ENCODE measurements around the gene TTC19. TPM values are rescaled to one million over a fixed set of nuclear protein-coding genes. Genes with fewer than 3 reads are reported as not detected.

Gene TTC19
- total and polyA plus RNA-seq, 2 of the 8 experiments (the other 6 are each of a cell fraction or from before 2014, with no cell fraction given), result 11.8 to 55.0 TPM

GRCh38 chr17:15952916-15953790 lies 46.5 kb upstream of the TTC19 start (continued):
- TF ChIP-seq CHD7 (IDR thresholded peaks at IDR 0.05; ENCODE audit: insufficient replicate concordance, low read length) (no peak), POU5F1 (IDR thresholded peaks at IDR 0.05; ENCODE audit: low read depth, low read length) (no peak), CBX5 (IDR thresholded peaks at IDR 0.05; ENCODE audit: low read depth, low read length) (no peak), GABPA (IDR thresholded peaks at IDR 0.05; ENCODE audit: borderline replicate concordance, insufficient read depth, low read length) (no peak), TAF7 (optimal IDR thresholded peaks at IDR 0.05; ENCODE audit: borderline replicate concordance, low read depth, low read length) (no peak), MAX (IDR thresholded peaks at IDR 0.05) (no peak), EZH2 (IDR thresholded peaks at IDR 0.05; ENCODE audit: low read depth, low read length, severe bottlenecking) (no peak)

Data from H1 (cell line).